NB4 (cell line): ENCODE results near the gene EXOC1L.

Experiments
- CTCF ChIP-seq: IDR thresholded peaks from one replicate; pipeline ENCODE4 v1.5.1; 2012; ENCODE audit warnings: low read depth, low read length
- MAX ChIP-seq: IDR thresholded peaks from 2 replicates; pipeline ENCODE4 v1.6.1; 2011; ENCODE audit warnings: low read depth, low read length
- POLR2A ChIP-seq: IDR thresholded peaks from 2 replicates; pipeline ENCODE4 v1.6.1; 2011; ENCODE audit warnings: mild to moderate bottlenecking; ENCODE audit not compliant: insufficient read length; ENCODE audit errors: extremely low read depth

- TF ChIP-seq POLR2A (no peak), CTCF (no peak), MAX (no peak)
Observed at GRCh38 chr4:55871299-55871800, 51.8 kb downstream of the EXOC1L start.
